Colonic mucosa (tissue), 4 donors: ENCODE data around the gene STON2. TPM values are rescaled to one million over a fixed set of nuclear protein-coding genes. Genes with fewer than 3 reads are reported as not detected.

ENCODE experiments used
- DNase-seq: peaks from one replicate; pipeline ENCODE4 v3.0.0-alpha.2; 2020
- H3K27ac ChIP-seq: fragments of 200-600 bp; one replicate; pipeline ENCODE4 v1.8.0; 2021
- H3K27me3 ChIP-seq: fragments of 200-600 bp; one replicate; pipeline ENCODE4 v1.8.0; 2021
- H3K36me3 ChIP-seq: fragments of 200-600 bp; one replicate; pipeline ENCODE4 v1.8.0; 2021
- H3K4me1 ChIP-seq: fragments of 200-600 bp; one replicate; pipeline ENCODE4 v1.8.0; 2021; ENCODE audit warnings: mild to moderate bottlenecking
- H3K4me3 ChIP-seq: fragments of 200-600 bp; one replicate; pipeline ENCODE4 v1.8.0; 2021
- H3K9ac ChIP-seq, 2 donors: one replicate each; pipeline ENCODE4 v1.7.0; 2013; ENCODE audit warnings: control low read depth in 2 of 2, low read depth in 2 of 2, low read length in 2 of 2
- H3K9me3 ChIP-seq: fragments of 200-600 bp; one replicate; pipeline ENCODE4 v1.8.0; 2021
- intact Hi-C: fragments of 100-400 bp; cut with DNase I; formaldehyde crosslinking; loops from one replicate; pipeline ENCODE4 v1.14.1; 2022
- total RNA-seq, 2 donors: library from RNA; stranded (reverse); fragmentation: NEBNext Ultra II Directional in 1 of 2; extraction: Animal tissue kit (Norgen Biotek cat#: 25700) in 1 of 2; gene quantifications; one replicate each; pipeline ENCODE4 v1.2.1, GENCODE V29; 2021
- TF ChIP-seq, protein P1 (sequence below): fragments of 200-600 bp; IDR thresholded peaks from one replicate; pipeline ENCODE4 v1.8.0; 2022; ENCODE audit warnings: antibody characterized with exemption, mild to moderate bottlenecking
- donor health status: healthy.
- donor health status: DM: no; HTN: no; CAD: no.
- donor health status: DM: no; HTN: no; CAD: no.

Gene STON2
- total RNA-seq, 2 donors from 2014 or later = 12.7 to 15.1 TPM

GRCh38 chr14:81363746-81364378 lies 36.3 kb downstream of the STON2 start:
- H3K4me3 ChIP-seq = no peak overlapping the region
- H3K9ac ChIP-seq = no peak overlapping the region
- no peaks in the 10 kb centered on the region for H3K9me3 ChIP-seq
- no peaks in the 10 kb centered on the region for H3K36me3 ChIP-seq
- H3K27ac ChIP-seq = no peak overlapping the region
- TF ChIP-seq, protein P1, sequence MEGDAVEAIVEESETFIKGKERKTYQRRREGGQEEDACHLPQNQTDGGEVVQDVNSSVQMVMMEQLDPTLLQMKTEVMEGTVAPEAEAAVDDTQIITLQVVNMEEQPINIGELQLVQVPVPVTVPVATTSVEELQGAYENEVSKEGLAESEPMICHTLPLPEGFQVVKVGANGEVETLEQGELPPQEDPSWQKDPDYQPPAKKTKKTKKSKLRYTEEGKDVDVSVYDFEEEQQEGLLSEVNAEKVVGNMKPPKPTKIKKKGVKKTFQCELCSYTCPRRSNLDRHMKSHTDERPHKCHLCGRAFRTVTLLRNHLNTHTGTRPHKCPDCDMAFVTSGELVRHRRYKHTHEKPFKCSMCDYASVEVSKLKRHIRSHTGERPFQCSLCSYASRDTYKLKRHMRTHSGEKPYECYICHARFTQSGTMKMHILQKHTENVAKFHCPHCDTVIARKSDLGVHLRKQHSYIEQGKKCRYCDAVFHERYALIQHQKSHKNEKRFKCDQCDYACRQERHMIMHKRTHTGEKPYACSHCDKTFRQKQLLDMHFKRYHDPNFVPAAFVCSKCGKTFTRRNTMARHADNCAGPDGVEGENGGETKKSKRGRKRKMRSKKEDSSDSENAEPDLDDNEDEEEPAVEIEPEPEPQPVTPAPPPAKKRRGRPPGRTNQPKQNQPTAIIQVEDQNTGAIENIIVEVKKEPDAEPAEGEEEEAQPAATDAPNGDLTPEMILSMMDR = no peak
- intact Hi-C loops = no loop called here
- H3K27me3 ChIP-seq = no peaks in the 10 kb centered on the region
- no peaks in the 10 kb centered on the region for H3K4me1 ChIP-seq
- no peak for DNase-seq

- H3K4me1 ChIP-seq = no peaks in the 10 kb centered on the region
- DNase-seq = no peak
- TF ChIP-seq, protein P1 = no peak
- no peaks in the 10 kb centered on the region for H3K9me3 ChIP-seq
- no peak overlapping the region for H3K9ac ChIP-seq
- H3K27ac ChIP-seq = no peak overlapping the region
- intact Hi-C loops = no loop called here
- no peak overlapping the region for H3K4me3 ChIP-seq
- no peaks in the 10 kb centered on the region for H3K36me3 ChIP-seq
- no peaks in the 10 kb centered on the region for H3K27me3 ChIP-seq
Measured at GRCh38 chr14:81353691-81354323, 46.3 kb downstream of the STON2 start.

DNA sequence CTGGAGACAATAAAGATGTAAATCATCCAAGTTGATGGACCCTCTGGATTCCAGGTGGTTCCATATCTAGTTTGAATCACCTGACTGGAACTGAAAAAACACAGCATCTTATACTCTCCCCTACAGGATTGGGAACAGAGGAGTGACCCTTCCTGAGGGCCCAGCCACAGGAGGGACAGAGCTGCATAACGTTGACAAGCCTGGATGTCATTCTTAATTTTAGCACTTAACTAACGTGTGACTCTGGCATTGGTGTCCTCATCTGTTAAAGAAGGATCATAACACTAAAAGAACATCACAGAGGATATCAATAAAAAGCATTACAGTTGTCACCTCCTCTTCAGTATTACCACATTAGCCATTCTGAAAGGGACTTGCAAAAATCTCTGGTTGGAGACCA lies 47.7 kb downstream of the STON2 start:
- no peaks in the 10 kb centered on the region for H3K36me3 ChIP-seq
- no peaks in the 10 kb centered on the region for H3K4me1 ChIP-seq
- DNase-seq = no peak
- no peak overlapping the region for H3K9ac ChIP-seq
- H3K9me3 ChIP-seq = no peaks in the 10 kb centered on the region
- H3K27ac ChIP-seq = no peak overlapping the region
- no peaks in the 10 kb centered on the region for H3K27me3 ChIP-seq
- H3K4me3 ChIP-seq = no peak overlapping the region
- TF ChIP-seq, protein P1 = no peak
- intact Hi-C loops = no loop called here

GRCh38 chr14:81351205-81351604 lies 48.9 kb downstream of the STON2 start:
- no peak overlapping the region for H3K9ac ChIP-seq
- H3K4me1 ChIP-seq = no peaks in the 10 kb centered on the region
- TF ChIP-seq, protein P1 = no peak
- no peak overlapping the region for H3K4me3 ChIP-seq
- no peaks in the 10 kb centered on the region for H3K27me3 ChIP-seq
- no peak for DNase-seq
- intact Hi-C loops = no loop called here
- no peak overlapping the region for H3K27ac ChIP-seq
- H3K36me3 ChIP-seq = no peaks in the 10 kb centered on the region
- no peaks in the 10 kb centered on the region for H3K9me3 ChIP-seq

DNA sequence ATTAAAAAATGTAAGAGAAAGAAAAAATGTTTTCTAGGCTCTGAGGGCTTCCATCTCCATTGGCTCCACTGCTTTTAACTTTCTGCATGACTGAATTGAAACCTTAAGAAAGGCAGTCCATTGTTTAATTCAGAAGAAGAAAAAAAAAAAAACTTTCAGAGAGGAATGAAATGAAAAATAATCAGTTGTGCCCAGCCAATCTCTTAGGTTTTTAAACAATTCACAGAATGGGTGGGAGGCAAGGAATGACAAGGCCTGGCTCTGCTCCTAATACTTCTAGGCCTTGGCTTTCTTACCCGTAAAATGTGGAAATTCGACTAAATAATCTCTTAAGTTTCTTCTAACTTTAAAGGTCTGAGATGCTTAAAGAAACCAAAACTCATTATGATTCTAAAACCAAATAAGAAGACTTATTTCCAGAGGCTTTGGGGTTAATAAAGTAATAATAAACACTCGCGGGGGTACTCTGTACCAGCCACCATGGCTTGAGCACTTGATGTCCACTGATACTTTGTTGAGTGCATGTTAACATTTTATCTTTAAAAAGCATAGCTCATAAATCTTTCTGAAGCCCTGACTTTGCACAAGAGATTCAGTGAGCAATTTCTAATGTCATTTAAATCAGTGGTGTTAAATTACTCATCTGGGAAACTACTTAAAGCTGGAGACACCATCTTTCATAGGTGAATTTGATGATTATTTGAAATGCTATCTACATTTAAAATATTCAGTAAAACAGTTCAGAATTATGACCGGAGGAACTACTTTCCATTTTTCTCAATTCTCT lies 49.6 kb downstream of the STON2 start:
- intact Hi-C loops = no loop called here
- no peaks in the 10 kb centered on the region for H3K36me3 ChIP-seq
- no peak overlapping the region for H3K27ac ChIP-seq
- no peak for DNase-seq
- no peaks in the 10 kb centered on the region for H3K9me3 ChIP-seq
- no peaks in the 10 kb centered on the region for H3K4me1 ChIP-seq
- TF ChIP-seq, protein P1 = no peak
- no peaks in the 10 kb centered on the region for H3K27me3 ChIP-seq
- H3K4me3 ChIP-seq = no peak overlapping the region
- H3K9ac ChIP-seq = no peak overlapping the region
